Activated CD4-positive, alpha-beta T cell treated with anti-CD3 and anti-CD28 coated beads, Interleukin-2, amount 10 ng/mL, durations not matched to agents 24 days and 14 days (primary cell): Measurements from ENCODE around the gene BMP8A. TPM values are rescaled to one million over a fixed set of nuclear protein-coding genes. Genes with fewer than 3 reads are reported as not detected.
A peak's percentile ranks its signal among the peaks of the same experiment; 100 is the strongest.
"Not testable (repeated sequence)": the region's sequence is repeated elsewhere in the genome, so short reads cannot be mapped to it uniquely, and the experiment has no call there.

Source experiments
- DNase-seq: peaks from one replicate; pipeline ENCODE4 v3.0.0; 2022
- H3K27ac Mint-ChIP-seq: one replicate; pipeline ENCODE4 v1.8.0; 2022; ENCODE audit warnings: mild to moderate bottlenecking, mixed read lengths
- H3K27me3 Mint-ChIP-seq: one replicate; pipeline ENCODE4 v1.8.0; 2022; ENCODE audit warnings: mixed read lengths
- H3K36me3 Mint-ChIP-seq: one replicate; pipeline ENCODE4 v1.8.0; 2022; ENCODE audit warnings: low read depth, mild to moderate bottlenecking, mixed read lengths
- H3K4me1 Mint-ChIP-seq: one replicate; pipeline ENCODE4 v1.8.0; 2021; ENCODE audit warnings: mixed read lengths
- H3K4me3 Mint-ChIP-seq: one replicate; pipeline ENCODE4 v1.8.0; 2022; ENCODE audit warnings: mild to moderate bottlenecking, moderate library complexity, mixed read lengths
- H3K9me3 Mint-ChIP-seq: one replicate; pipeline ENCODE4 v1.8.0; 2021; ENCODE audit warnings: mixed read lengths
- intact Hi-C: fragments of 100-400 bp; cut with micrococcal nuclease; formaldehyde crosslinking; loops from one replicate; pipeline ENCODE4 v1.15.1; 2023
- total RNA-seq: library from RNA; stranded (reverse); gene quantifications from 2 replicates; pipeline ENCODE4 v1.2.3, GENCODE V29; 2022

Gene BMP8A
- total RNA-seq, 1 donor from 2014 or later: not detected

- intact Hi-C loops: no loop called here
- no peaks in the 10 kb centered on the region for H3K9me3 Mint-ChIP-seq
- H3K4me3 Mint-ChIP-seq: no peak overlapping the region
- peaks cover 47% of the 10 kb centered on the region for H3K36me3 Mint-ChIP-seq
- DNase-seq: no peak
- H3K27ac Mint-ChIP-seq: no peak overlapping the region
- no peaks in the 10 kb centered on the region for H3K27me3 Mint-ChIP-seq
- H3K4me1 Mint-ChIP-seq: no peaks in the 10 kb centered on the region
These were observed 22.3 kb upstream of the BMP8A start for GRCh38 chr1:39469150-39469549.

- DNase-seq: no peak
- no peak overlapping the region for H3K4me3 Mint-ChIP-seq
- H3K36me3 Mint-ChIP-seq: peaks cover 48% of the 10 kb centered on the region
- no peaks in the 10 kb centered on the region for H3K9me3 Mint-ChIP-seq
- H3K27ac Mint-ChIP-seq: no peak overlapping the region
- no peaks in the 10 kb centered on the region for H3K27me3 Mint-ChIP-seq
- intact Hi-C loops: no loop called here
- H3K4me1 Mint-ChIP-seq: no peaks in the 10 kb centered on the region
These were observed 21.4 kb upstream of the BMP8A start for GRCh38 chr1:39470040-39470439.

GRCh38 chr1:39472826-39473225 is 18.6 kb upstream of the BMP8A start:
- H3K27me3 Mint-ChIP-seq: no peaks in the 10 kb centered on the region
- DNase-seq: no peak
- no peaks in the 10 kb centered on the region for H3K9me3 Mint-ChIP-seq
- intact Hi-C loops: no loop called here
- H3K4me1 Mint-ChIP-seq: no peaks in the 10 kb centered on the region
- H3K4me3 Mint-ChIP-seq: no peak overlapping the region
- no peak overlapping the region for H3K27ac Mint-ChIP-seq
- peaks cover 45% of the 10 kb centered on the region for H3K36me3 Mint-ChIP-seq

- Mint-ChIP-seq H3K9me3 (no peaks in the 10 kb centered on the region), H3K4me1 (no peaks in the 10 kb centered on the region), H3K4me3 (no peak overlapping the region), H3K27ac (no peak overlapping the region), H3K36me3 (peaks cover 46% of the 10 kb centered on the region), H3K27me3 (no peaks in the 10 kb centered on the region)
- DNase-seq: no peak
- intact Hi-C loops: no loop called here
These were observed 18.1 kb upstream of the BMP8A start for GRCh38 chr1:39473324-39473723.

- no peaks in the 10 kb centered on the region for H3K4me1 Mint-ChIP-seq
- no peaks in the 10 kb centered on the region for H3K27me3 Mint-ChIP-seq
- H3K27ac Mint-ChIP-seq: no peak overlapping the region
- intact Hi-C loops: no loop called here
- H3K36me3 Mint-ChIP-seq: peaks cover 43% of the 10 kb centered on the region
- H3K9me3 Mint-ChIP-seq: no peaks in the 10 kb centered on the region
- no peak for DNase-seq
- H3K4me3 Mint-ChIP-seq: no peak overlapping the region
These were observed 16.6 kb upstream of the BMP8A start for GRCh38 chr1:39474810-39475209.

GRCh38 chr1:39475551-39475950 is 15.9 kb upstream of the BMP8A start:
- H3K9me3 Mint-ChIP-seq, intact Hi-C loops, DNase-seq, H3K27me3 Mint-ChIP-seq, H3K4me3 Mint-ChIP-seq, H3K4me1 Mint-ChIP-seq: not testable (repeated sequence)
- Mint-ChIP-seq H3K27ac (peak overlapping the region; percentile 9), H3K36me3 (peaks cover 44% of the 10 kb centered on the region)

- no peak overlapping the region for H3K27ac Mint-ChIP-seq
- H3K27me3 Mint-ChIP-seq: no peaks in the 10 kb centered on the region
- no peak overlapping the region for H3K4me3 Mint-ChIP-seq
- peaks cover 2% of the 10 kb centered on the region for H3K4me1 Mint-ChIP-seq
- no peak for DNase-seq
- intact Hi-C loops: no loop called here
- peaks cover 45% of the 10 kb centered on the region for H3K36me3 Mint-ChIP-seq
- no peaks in the 10 kb centered on the region for H3K9me3 Mint-ChIP-seq
These were observed 13.1 kb upstream of the BMP8A start for GRCh38 chr1:39478126-39478915.

- Mint-ChIP-seq H3K4me1 (peaks cover 2% of the 10 kb centered on the region), H3K27me3 (no peaks in the 10 kb centered on the region), H3K27ac (no peak overlapping the region)
These were observed 10.1 kb upstream of the BMP8A start for GRCh38 chr1:39481289-39481688.

GRCh38 chr1:39483276-39483675 is 8.2 kb upstream of the BMP8A start:
- no peak for DNase-seq
- no peaks in the 10 kb centered on the region for H3K9me3 Mint-ChIP-seq
- no peaks in the 10 kb centered on the region for H3K27me3 Mint-ChIP-seq
- peaks cover 55% of the 10 kb centered on the region for H3K36me3 Mint-ChIP-seq
- no peak overlapping the region for H3K4me3 Mint-ChIP-seq
- no peak overlapping the region for H3K27ac Mint-ChIP-seq
- peaks cover 2% of the 10 kb centered on the region for H3K4me1 Mint-ChIP-seq
- intact Hi-C loops: no loop called here

More at GRCh38 chr1:39481289-39481688, 10.1 kb upstream of the BMP8A start:
- no peak overlapping the region for H3K4me3 Mint-ChIP-seq
- H3K9me3 Mint-ChIP-seq: no peaks in the 10 kb centered on the region
- DNase-seq: no peak
- peaks cover 49% of the 10 kb centered on the region for H3K36me3 Mint-ChIP-seq
- intact Hi-C loops: no loop called here

GRCh38 chr1:39484564-39484963 is 6.9 kb upstream of the BMP8A start:
- H3K4me1 Mint-ChIP-seq: peaks cover 2% of the 10 kb centered on the region
- no peak for DNase-seq
- no peaks in the 10 kb centered on the region for H3K9me3 Mint-ChIP-seq
- H3K27me3 Mint-ChIP-seq: no peaks in the 10 kb centered on the region
- H3K4me3 Mint-ChIP-seq: no peak overlapping the region
- no peak overlapping the region for H3K27ac Mint-ChIP-seq
- H3K36me3 Mint-ChIP-seq: peaks cover 48% of the 10 kb centered on the region
- intact Hi-C loops: no loop called here

- DNase-seq: no peak
- H3K9me3 Mint-ChIP-seq: no peaks in the 10 kb centered on the region
These were observed 6.2 kb upstream of the BMP8A start for GRCh38 chr1:39485046-39485803.

GRCh38 chr1:39488012-39488545 is 3.4 kb upstream of the BMP8A start:
- no peak for DNase-seq

More at GRCh38 chr1:39485046-39485803, 6.2 kb upstream of the BMP8A start:
- Mint-ChIP-seq H3K4me1 (peaks cover 2% of the 10 kb centered on the region), H3K27me3 (peaks cover 2% of the 10 kb centered on the region), H3K4me3 (no peak overlapping the region), H3K27ac (no peak overlapping the region), H3K36me3 (peaks cover 42% of the 10 kb centered on the region)
- intact Hi-C loops: no loop called here

GRCh38 chr1:39488793-39489566 is 2.5 kb upstream of the BMP8A start:
- Mint-ChIP-seq H3K27ac (no peak overlapping the region), H3K27me3 (peaks cover 25% of the 10 kb centered on the region), H3K4me1 (peaks cover 3% of the 10 kb centered on the region), H3K4me3 (no peak overlapping the region), H3K36me3 (peaks cover 24% of the 10 kb centered on the region), H3K9me3 (no peaks in the 10 kb centered on the region)
- intact Hi-C loops: no loop called here
- no peak for DNase-seq

More at GRCh38 chr1:39488012-39488545, 3.4 kb upstream of the BMP8A start:
- no peak overlapping the region for H3K4me3 Mint-ChIP-seq
- H3K4me1 Mint-ChIP-seq: peaks cover 1% of the 10 kb centered on the region
- H3K27me3 Mint-ChIP-seq: peaks cover 17% of the 10 kb centered on the region
- intact Hi-C loops: no loop called here
- peaks cover 28% of the 10 kb centered on the region for H3K36me3 Mint-ChIP-seq
- no peak overlapping the region for H3K27ac Mint-ChIP-seq
- no peaks in the 10 kb centered on the region for H3K9me3 Mint-ChIP-seq
